Measurements from ENCODE around the gene MC4R. TPM values are rescaled to one million over a fixed set of nuclear protein-coding genes. Genes with fewer than 3 reads are reported as not detected.
A peak's percentile ranks its signal among the peaks of the same experiment; 100 is the strongest.

Gene MC4R
- total RNA-seq, 1 experiment from 2014 or later, result not detected

- no peak for DNase-seq (ENCODE audit: low read depth, low spot score)
- in situ Hi-C loops (cut with HindIII; ENCODE audit: low pct_unique_long_range_greater_than_20kb, low sequenced_read_pairs), result no loop called here
Measured at GRCh38 chr18:60347526-60348045, 25.0 kb downstream of the MC4R start.

- in situ Hi-C loops (cut with HindIII; ENCODE audit: low pct_unique_long_range_greater_than_20kb, low sequenced_read_pairs), result no loop called here
- no peak for DNase-seq (ENCODE audit: low read depth, low spot score)
Measured at GRCh38 chr18:60339018-60339417, 33.6 kb downstream of the MC4R start.

GRCh38 chr18:60331890-60332289 lies 40.7 kb downstream of the MC4R start:
- DNase-seq (ENCODE audit: low read depth, low spot score), result no peak
- in situ Hi-C loops (cut with HindIII; ENCODE audit: low pct_unique_long_range_greater_than_20kb, low sequenced_read_pairs), result no loop called here

GRCh38 chr18:60329131-60329530 lies 43.4 kb downstream of the MC4R start:
- in situ Hi-C loops (cut with HindIII; ENCODE audit: low pct_unique_long_range_greater_than_20kb, low sequenced_read_pairs), result no loop called here
- no peak for DNase-seq (ENCODE audit: low read depth, low spot score)

GRCh38 chr18:60327880-60328279 lies 44.7 kb downstream of the MC4R start:
- in situ Hi-C loops (cut with HindIII; ENCODE audit: low pct_unique_long_range_greater_than_20kb, low sequenced_read_pairs), result no loop called here
- no peak for DNase-seq (ENCODE audit: low read depth, low spot score)

- in situ Hi-C loops (cut with HindIII; ENCODE audit: low pct_unique_long_range_greater_than_20kb, low sequenced_read_pairs), result no loop called here
- DNase-seq (ENCODE audit: low read depth, low spot score), result peak; percentile 79
Measured at GRCh38 chr18:60322591-60322990, 50.0 kb downstream of the MC4R start.

Measured in SK-MEL-5 (cell line).